K562 (cell line): ENCODE measurements around the gene TMEM132E. TPM values are rescaled to one million over a fixed set of nuclear protein-coding genes. Genes with fewer than 3 reads are reported as not detected.

Source experiments
- ATAC-seq: fragments of 200-7000 bp; cut with Tn5 transposase; 3 replicates; pipeline ENCODE4 v1.9.1; 2020; ENCODE audit warnings: moderate library complexity
- BruUV-seq: library from RNA; stranded (reverse); fragments of 400-500 nt; replicated peaks from 2 replicates; lab custom pipeline; 2021; lab: Mats Ljungman, UMichigan
- CTCF ChIA-PET: fragments of 300-600 bp; formaldehyde crosslinking; extraction: SDS; loops from one replicate; lab custom pipeline; 2021; ENCODE audit warnings: low intra/inter-chr PET ratio; lab: Yijun Ruan, JAX
- POLR2A ChIA-PET: fragments of 300-600, 350-650 bp; sonication (Branson Sonifier 250); formaldehyde crosslinking; extraction: SDS; loops from one replicate; lab custom pipeline; 2021; ENCODE audit warnings: antibody characterized with exemption, inconsistent platforms; lab: Yijun Ruan, JAX
- DNase-seq, 4 experiments: peaks; one replicate each; pipeline versions ENCODE4 v3.0.0 to v3.0.0-alpha.2; 2011 to 2018; ENCODE audit warnings: low spot score in 3 of 4, mixed read lengths in 3 of 4; ENCODE audit errors: extremely low read depth in 1 of 4
- FAIRE-seq: peaks from 2 replicates; lab custom pipeline; 2011; peaks lifted over from hg19 to GRCh38; lab: Jason Lieb, UNC
- H2AFZ ChIP-seq: 2 replicates; pipeline ENCODE4 v1.6.0; 2011; ENCODE audit warnings: low read depth, low read length, control low read depth, inconsistent platforms
- H3K27ac ChIP-seq: fragments of 200-600 bp; 3 replicates; pipeline ENCODE4 v1.8.0; 2011; ENCODE audit warnings: low read depth, mild to moderate bottlenecking, control low read depth, inconsistent platforms, low read length, moderate library complexity, mixed read lengths; ENCODE audit errors: extremely low read depth
- H3K27me3 ChIP-seq, 2 experiments: fragments of 300-600 bp in 1 of 2; 2 replicates in 1 of 2; 3 replicates in 1 of 2; pipeline versions ENCODE4 v1.6.0 to v1.8.0; 2011; ENCODE audit warnings: inconsistent platforms in 2 of 2, low read length in 2 of 2, mild to moderate bottlenecking in 1 of 2, mixed read lengths in 1 of 2, moderate library complexity in 1 of 2; ENCODE audit not compliant: control insufficient read depth in 2 of 2, insufficient read depth in 2 of 2
- H3K36me3 ChIP-seq: fragments of 300-600 bp; 3 replicates; pipeline ENCODE4 v1.8.0; 2011; ENCODE audit warnings: mild to moderate bottlenecking, low read length, inconsistent platforms; ENCODE audit not compliant: control insufficient read depth, insufficient read depth
- H3K4me1 ChIP-seq, 2 experiments: fragments of 200-600 bp in 1 of 2; replicated peaks in 1 of 2; 2 replicates in 1 of 2; 3 replicates in 1 of 2; pipeline versions ENCODE4 v1.5.1 to v1.8.0; 2011; ENCODE audit warnings: inconsistent platforms in 2 of 2, low read length in 2 of 2, mild to moderate bottlenecking in 1 of 2, mixed read lengths in 1 of 2, moderate library complexity in 1 of 2; ENCODE audit not compliant: control insufficient read depth in 2 of 2, insufficient read depth in 2 of 2
- H3K4me2 ChIP-seq: 2 replicates; pipeline ENCODE4 v1.6.1; 2011; ENCODE audit warnings: low read length, control low read depth, inconsistent platforms, mixed read lengths; ENCODE audit not compliant: insufficient read depth
- H3K4me3 ChIP-seq: fragments of 200-600 bp; sonication (generic), shearing (Covaris generic); 2 replicates; pipeline ENCODE4 v1.5.1; 2016; ENCODE audit warnings: control low read depth, inconsistent platforms
- H3K79me2 ChIP-seq: fragments of 200-600 bp; 3 replicates; pipeline ENCODE4 v1.8.0; 2011; ENCODE audit warnings: low read length, inconsistent platforms; ENCODE audit not compliant: control insufficient read depth, insufficient read depth
- H3K9ac ChIP-seq, 2 experiments: 2 replicates each; pipeline versions ENCODE4 v1.6.0 to v1.6.1; 2011; ENCODE audit warnings: low read depth in 2 of 2, low read length in 2 of 2, control low read depth in 1 of 2, inconsistent platforms in 1 of 2, mild to moderate bottlenecking in 1 of 2, mixed read lengths in 1 of 2; ENCODE audit not compliant: insufficient read depth in 1 of 2
- H3K9me1 ChIP-seq: one replicate; pipeline ENCODE4 v1.6.0; 2011; ENCODE audit warnings: inconsistent platforms, mild to moderate bottlenecking, low read length, moderate library complexity; ENCODE audit not compliant: control insufficient read depth, insufficient read depth
- H3K9me3 ChIP-seq: replicated peaks from 2 replicates; pipeline ENCODE4 v1.5.1; 2011; ENCODE audit warnings: low read depth, low read length, inconsistent platforms; ENCODE audit not compliant: control insufficient read depth, insufficient read depth
- H4K20me1 ChIP-seq: replicated peaks from 2 replicates; pipeline ENCODE4 v1.6.1; 2011; ENCODE audit warnings: low read length, inconsistent platforms, mixed read lengths; ENCODE audit not compliant: control insufficient read depth, insufficient read depth
- ARHGAP35 ChIP-seq: fragments of 450-650 bp; IDR thresholded peaks from 2 replicates; pipeline ENCODE4 v1.6.1; 2018; ENCODE audit not compliant: partially characterized antibody
- ARID2 ChIP-seq: fragments of 450-650 bp; IDR thresholded peaks from 2 replicates; pipeline ENCODE4 v1.6.1; 2017; ENCODE audit warnings: antibody characterized with exemption, mild to moderate bottlenecking
- ELF2 ChIP-seq: fragments of 250-450 bp; sonication (Bioruptor Pico); IDR thresholded peaks from 2 replicates; pipeline ENCODE4 v1.5.0; 2021; ENCODE audit warnings: mild to moderate bottlenecking
- HEY1 ChIP-seq: fragments of 250-450 bp; sonication (Bioruptor Pico); IDR thresholded peaks from 2 replicates; pipeline ENCODE4 v1.5.0; 2020; ENCODE audit warnings: mild to moderate bottlenecking, moderate library complexity, borderline replicate concordance
- HIVEP1 ChIP-seq: fragments of 250-450 bp; sonication (Bioruptor Pico); IDR thresholded peaks from 2 replicates; pipeline ENCODE4 v1.4.0; 2020; ENCODE audit warnings: mild to moderate bottlenecking
- JUN ChIP-seq, 2 experiments: sonication (generic) in 1 of 2; formaldehyde crosslinking in 1 of 2; IDR thresholded peaks; 2 replicates each; pipeline versions ENCODE4 v1.6.1 to v1.8.0; 2012 to 2022; ENCODE audit warnings: borderline replicate concordance in 2 of 2, mild to moderate bottlenecking in 2 of 2, improper control_type of control experiment in 1 of 2, low read depth in 1 of 2, low read length in 1 of 2, missing genetic modification reagents in 1 of 2
- NFYB ChIP-seq: IDR thresholded peaks from 2 replicates; pipeline ENCODE4 v1.6.1; 2011; ENCODE audit warnings: mild to moderate bottlenecking, moderate library complexity; ENCODE audit not compliant: insufficient read length; ENCODE audit errors: extremely low read depth
- PCBP1 ChIP-seq: fragments of 200-400 bp; formaldehyde crosslinking; IDR thresholded peaks from 2 replicates; pipeline ENCODE4 v1.6.1; 2018; ENCODE audit warnings: mild to moderate bottlenecking, low read depth, low read length; ENCODE audit not compliant: poor library complexity, severe bottlenecking
- TGIF2 ChIP-seq: sonication (generic); formaldehyde crosslinking; IDR thresholded peaks from 2 replicates; pipeline ENCODE4 v1.8.1; 2022; ENCODE audit warnings: mild to moderate bottlenecking, missing genetic modification reagents, moderate library complexity
- ZNF174 ChIP-seq: fragments of 250-450 bp; sonication (Bioruptor Pico); IDR thresholded peaks from 2 replicates; pipeline ENCODE4 v1.4.0; 2020; ENCODE audit warnings: mild to moderate bottlenecking
- ZNF184 ChIP-seq: sonication (generic); formaldehyde crosslinking; IDR thresholded peaks from 2 replicates; pipeline ENCODE4 v1.5.0; 2020; ENCODE audit warnings: missing genetic modification reagents
- ZNF589 ChIP-seq: fragments of 200-800 bp; sonication (Bioruptor generic); IDR thresholded peaks from 2 replicates; pipeline ENCODE4 v1.6.1; 2016; ENCODE audit warnings: low read depth, missing genetic modification characterization, missing compliant biosample characterization
- ZNF707 ChIP-seq: fragments of 250-450 bp; sonication (Bioruptor Pico); conservative IDR thresholded peaks from 2 replicates; pipeline ENCODE4 v1.8.0; 2022; ENCODE audit warnings: inconsistent platforms, mild to moderate bottlenecking, moderate library complexity
- WGBS: fragments of 100-300 bp; shearing (Covaris generic); methylation state at CpG from one replicate; pipeline ENCODE4 v1.1.6; 2016; ENCODE audit warnings: low coverage, mixed read lengths; ENCODE audit not compliant: insufficient coverage; ENCODE audit errors: missing lambda C conversion rate; 5-methylcytosine and 5-hydroxymethylcytosine counted together
- in situ Hi-C: fragments of 300-500 bp; cut with MboI; formaldehyde crosslinking; loops from 4 replicates; pipeline ENCODE4 v1.15.0; 2018; ENCODE audit warnings: inconsistent platforms, mixed read lengths
- intact Hi-C: fragments of 100-400 bp; cut with micrococcal nuclease; formaldehyde crosslinking; loops from 2 replicates; pipeline ENCODE4 v1.14.2; 2022
- polyA plus RNA-seq, 8 experiments: library from polyadenylated mRNA; depleted of rRNA in 4 of 8; stranded (reverse) in 5 of 8; unstranded in 3 of 8; fragments of >200 nt; fragmentation: Nextera tagmentation in 2 of 8; fragmentation: Illumina TruSeq in 1 of 8; extraction: Ambion mirVana in 2 of 8; extraction: Trizol in 1 of 8; gene quantifications; 2 replicates each; pipeline versions ENCODE4 v1.2.1 to v1.2.3, GENCODE V29; 2011 to 2014; ENCODE audit warnings: inconsistent platforms in 1 of 8, missing spikeins in 1 of 8
- total RNA-seq, 7 experiments: library from RNA; depleted of rRNA in 6 of 7; stranded (reverse); fragments of >200 nt in 6 of 7; fragmentation: Illumina TruSeq in 2 of 7; extraction: Trizol in 2 of 7; gene quantifications; 2 replicates each; pipeline versions ENCODE4 v1.2.1 to v1.2.3, GENCODE V29; 2011 to 2021; ENCODE audit warnings: low replicate concordance in 1 of 7
- TF ChIP-seq, protein P1 (sequence below): fragments of 450-650 bp; IDR thresholded peaks from 2 replicates; pipeline ENCODE4 v1.6.1; 2017; ENCODE audit warnings: antibody characterized with exemption
- TF ChIP-seq, protein P2 (sequence below): sonication (generic); formaldehyde crosslinking; IDR thresholded peaks from 2 replicates; pipeline ENCODE4 v1.8.1; 2023; ENCODE audit warnings: missing genetic modification reagents, mild to moderate bottlenecking, borderline replicate concordance

Gene TMEM132E
- total and polyA plus RNA-seq, 9 of the 15 experiments (the other 6 are each of a cell fraction or from before 2014, with no cell fraction given), result not detected

DNA sequence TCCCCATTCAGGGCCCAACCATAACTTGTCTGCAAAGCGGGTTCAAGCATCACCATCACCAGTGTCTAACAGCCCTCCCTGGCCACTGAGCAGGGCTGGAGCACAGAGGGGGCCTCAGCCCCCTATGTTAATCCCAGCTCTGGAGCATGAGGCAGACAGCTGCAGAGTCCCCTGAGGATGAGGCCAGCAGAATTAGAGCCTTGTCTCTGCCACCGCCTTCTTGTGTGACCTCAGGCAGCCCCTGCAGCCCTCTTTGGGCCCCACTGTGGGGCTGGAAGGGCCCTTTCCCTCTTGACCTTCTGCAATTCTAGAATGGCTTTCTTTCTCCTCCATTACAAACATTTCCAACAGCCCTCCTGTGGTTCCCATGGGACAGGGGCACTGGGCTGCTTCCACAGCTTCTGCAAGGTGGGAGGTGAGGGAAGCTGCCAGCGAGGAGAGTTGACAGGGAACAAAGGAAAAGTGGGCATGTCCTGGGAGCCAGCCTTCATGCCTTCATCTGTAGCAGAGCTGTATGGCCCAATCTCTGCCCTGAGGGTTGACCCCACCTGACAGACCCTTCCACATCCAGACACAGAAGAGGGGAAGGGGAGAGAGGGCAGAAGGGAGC is 65.7 kb downstream of the TMEM132E start:
- Histone ChIP-seq H2AFZ (no peak overlapping the region), H3K4me3 (no peak overlapping the region), H3K4me1 (peaks cover 8 to 14% of the 10 kb centered on the region in 2 experiments; a peak in 3 of 5 replicates), H3K9me1 (no peaks in the 10 kb centered on the region), H3K27ac (no peak overlapping the region), H3K36me3 (no peaks in the 10 kb centered on the region), H3K79me2 (no peaks in the 10 kb centered on the region), H3K4me2 (no peak overlapping the region), H3K27me3 (peaks cover 0 to 26% of the 10 kb centered on the region in 2 experiments; a peak in 3 of 5 replicates), H4K20me1 (peaks cover 22% of the 10 kb centered on the region), H3K9me3 (no peaks in the 10 kb centered on the region), H3K9ac (no peak overlapping the region)
- no TSS peak for BruUV-seq
- ChIA-PET POLR2A (interaction anchor here (1.0 kb wide), 1 partner anchor 9 kb away, joined by 3 read pairs; no protein-coding TSS in a partner anchor), CTCF (interaction anchor here (0.6 kb wide), 1 partner anchor 1718 kb away, joined by 3 read pairs; no protein-coding TSS in a partner anchor)
- ATAC-seq (no peak), FAIRE-seq (no peak), DNase-seq (no peak)
- 0% methylated on average over 3 of the region's 3 CpGs for WGBS
- in situ Hi-C loops, result no loop called here
- TF ChIP-seq PCBP1, result no peak
- TF ChIP-seq HEY1 (CRISPR knock-in tag), result no peak
- no peak for TF ChIP-seq ZNF184 (CRISPR knock-in tag)
- no peak for TF ChIP-seq JUN (IDR thresholded peaks at IDR 0.05; ENCODE audit: borderline replicate concordance, low read depth, low read length)
- TF ChIP-seq JUN (CRISPR knock-in tag; IDR thresholded peaks at IDR 0.05; ENCODE audit: borderline replicate concordance), result no peak
- TF ChIP-seq ZNF707 (CRISPR knock-in tag), result no peak
- TF ChIP-seq HIVEP1 (CRISPR knock-in tag), result no peak
- TF ChIP-seq, protein P1, sequence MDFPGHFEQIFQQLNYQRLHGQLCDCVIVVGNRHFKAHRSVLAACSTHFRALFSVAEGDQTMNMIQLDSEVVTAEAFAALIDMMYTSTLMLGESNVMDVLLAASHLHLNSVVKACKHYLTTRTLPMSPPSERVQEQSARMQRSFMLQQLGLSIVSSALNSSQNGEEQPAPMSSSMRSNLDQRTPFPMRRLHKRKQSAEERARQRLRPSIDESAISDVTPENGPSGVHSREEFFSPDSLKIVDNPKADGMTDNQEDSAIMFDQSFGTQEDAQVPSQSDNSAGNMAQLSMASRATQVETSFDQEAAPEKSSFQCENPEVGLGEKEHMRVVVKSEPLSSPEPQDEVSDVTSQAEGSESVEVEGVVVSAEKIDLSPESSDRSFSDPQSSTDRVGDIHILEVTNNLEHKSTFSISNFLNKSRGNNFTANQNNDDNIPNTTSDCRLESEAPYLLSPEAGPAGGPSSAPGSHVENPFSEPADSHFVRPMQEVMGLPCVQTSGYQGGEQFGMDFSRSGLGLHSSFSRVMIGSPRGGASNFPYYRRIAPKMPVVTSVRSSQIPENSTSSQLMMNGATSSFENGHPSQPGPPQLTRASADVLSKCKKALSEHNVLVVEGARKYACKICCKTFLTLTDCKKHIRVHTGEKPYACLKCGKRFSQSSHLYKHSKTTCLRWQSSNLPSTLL, result no peak
- no peak for TF ChIP-seq ARHGAP35
- TF ChIP-seq ZNF174 (CRISPR knock-in tag), result no peak
- TF ChIP-seq, protein P2, sequence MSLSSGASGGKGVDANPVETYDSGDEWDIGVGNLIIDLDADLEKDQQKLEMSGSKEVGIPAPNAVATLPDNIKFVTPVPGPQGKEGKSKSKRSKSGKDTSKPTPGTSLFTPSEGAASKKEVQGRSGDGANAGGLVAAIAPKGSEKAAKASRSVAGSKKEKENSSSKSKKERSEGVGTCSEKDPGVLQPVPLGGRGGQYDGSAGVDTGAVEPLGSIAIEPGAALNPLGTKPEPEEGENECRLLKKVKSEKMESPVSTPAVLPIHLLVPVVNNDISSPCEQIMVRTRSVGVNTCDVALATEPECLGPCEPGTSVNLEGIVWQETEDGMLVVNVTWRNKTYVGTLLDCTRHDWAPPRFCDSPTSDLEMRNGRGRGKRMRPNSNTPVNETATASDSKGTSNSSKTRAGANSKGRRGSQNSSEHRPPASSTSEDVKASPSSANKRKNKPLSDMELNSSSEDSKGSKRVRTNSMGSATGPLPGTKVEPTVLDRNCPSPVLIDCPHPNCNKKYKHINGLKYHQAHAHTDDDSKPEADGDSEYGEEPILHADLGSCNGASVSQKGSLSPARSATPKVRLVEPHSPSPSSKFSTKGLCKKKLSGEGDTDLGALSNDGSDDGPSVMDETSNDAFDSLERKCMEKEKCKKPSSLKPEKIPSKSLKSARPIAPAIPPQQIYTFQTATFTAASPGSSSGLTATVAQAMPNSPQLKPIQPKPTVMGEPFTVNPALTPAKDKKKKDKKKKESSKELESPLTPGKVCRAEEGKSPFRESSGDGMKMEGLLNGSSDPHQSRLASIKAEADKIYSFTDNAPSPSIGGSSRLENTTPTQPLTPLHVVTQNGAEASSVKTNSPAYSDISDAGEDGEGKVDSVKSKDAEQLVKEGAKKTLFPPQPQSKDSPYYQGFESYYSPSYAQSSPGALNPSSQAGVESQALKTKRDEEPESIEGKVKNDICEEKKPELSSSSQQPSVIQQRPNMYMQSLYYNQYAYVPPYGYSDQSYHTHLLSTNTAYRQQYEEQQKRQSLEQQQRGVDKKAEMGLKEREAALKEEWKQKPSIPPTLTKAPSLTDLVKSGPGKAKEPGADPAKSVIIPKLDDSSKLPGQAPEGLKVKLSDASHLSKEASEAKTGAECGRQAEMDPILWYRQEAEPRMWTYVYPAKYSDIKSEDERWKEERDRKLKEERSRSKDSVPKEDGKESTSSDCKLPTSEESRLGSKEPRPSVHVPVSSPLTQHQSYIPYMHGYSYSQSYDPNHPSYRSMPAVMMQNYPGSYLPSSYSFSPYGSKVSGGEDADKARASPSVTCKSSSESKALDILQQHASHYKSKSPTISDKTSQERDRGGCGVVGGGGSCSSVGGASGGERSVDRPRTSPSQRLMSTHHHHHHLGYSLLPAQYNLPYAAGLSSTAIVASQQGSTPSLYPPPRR (CRISPR knock-in tag), result no peak
- TF ChIP-seq ELF2, result no peak
- no peak for TF ChIP-seq ARID2
- TF ChIP-seq ZNF589 (CRISPR knock-in tag), result no peak
- TF ChIP-seq NFYB, result no peak
- no peak for TF ChIP-seq TGIF2 (CRISPR knock-in tag)
- intact Hi-C loops, result no loop called here
